Endothelial cell of umbilical vein (primary cell): ENCODE measurements around the gene MMP25. TPM values are rescaled to one million over a fixed set of nuclear protein-coding genes. Genes with fewer than 3 reads are reported as not detected.

Experiments used
- BruUV-seq: library from RNA; stranded (reverse); fragments of 400-500 nt; replicated peaks from 2 replicates; lab custom pipeline; 2021; lab: Mats Ljungman, UMichigan
- CTCF ChIA-PET: fragments of 300-600, 350-600 bp; sonication (Branson Sonifier 250); formaldehyde crosslinking; loops from one replicate; lab custom pipeline; 2021; ENCODE audit warnings: antibody characterized with exemption, inconsistent platforms; lab: Charles Lee
- POLR2A ChIA-PET: fragments of 300-600, 350-600 bp; sonication (Branson Sonifier 250); formaldehyde crosslinking; loops from one replicate; lab custom pipeline; 2021; ENCODE audit warnings: antibody characterized with exemption, inconsistent platforms; lab: Charles Lee
- DNase-seq: peaks from one replicate; pipeline ENCODE4 v3.0.0-alpha.2; 2011; ENCODE audit warnings: low read depth, low spot score
- FAIRE-seq: peaks from 2 replicates; lab custom pipeline; 2011; peaks lifted over from hg19 to GRCh38; lab: Jason Lieb, UNC
- H2AFZ ChIP-seq: 2 replicates; pipeline ENCODE4 v1.6.0; 2012; ENCODE audit warnings: low read depth, low read length, control low read depth, inconsistent platforms
- H3K27ac ChIP-seq: 2 replicates; pipeline ENCODE4 v1.5.1; 2011; ENCODE audit warnings: low read depth, mild to moderate bottlenecking, control low read depth, low read length, moderate library complexity; ENCODE audit not compliant: insufficient read depth
- H3K27me3 ChIP-seq, 2 experiments: 2 replicates each; pipeline versions ENCODE4 v1.6.0 to v1.6.1; 2011; ENCODE audit warnings: low read length in 2 of 2, mixed read lengths in 1 of 2; ENCODE audit not compliant: control insufficient read depth in 2 of 2, insufficient read depth in 2 of 2
- H3K36me3 ChIP-seq, 2 experiments: 2 replicates in 1 of 2; 3 replicates in 1 of 2; pipeline ENCODE4 v1.5.1; 2011; ENCODE audit warnings: low read length in 2 of 2, mild to moderate bottlenecking in 1 of 2, moderate library complexity in 1 of 2; ENCODE audit not compliant: control insufficient read depth in 2 of 2, insufficient read depth in 2 of 2; ENCODE audit errors: extremely low read depth in 1 of 2
- H3K4me1 ChIP-seq: 3 replicates; pipeline ENCODE4 v1.5.1; 2011; ENCODE audit warnings: mild to moderate bottlenecking, low read length; ENCODE audit not compliant: control insufficient read depth, insufficient read depth; ENCODE audit errors: extremely low read depth
- H3K4me2 ChIP-seq: 2 replicates; pipeline ENCODE4 v1.6.1; 2011; ENCODE audit warnings: low read length, control low read depth, mixed read lengths; ENCODE audit not compliant: insufficient read depth
- H3K4me3 ChIP-seq, 3 experiments: fragments of 200-600 bp in 1 of 3; sonication (generic), shearing (Covaris generic) in 1 of 3; replicated peaks in 1 of 3; 2 replicates each; pipeline ENCODE4 v1.5.1; 2011 to 2016; ENCODE audit warnings: control low read depth in 3 of 3, low read length in 3 of 3, mild to moderate bottlenecking in 2 of 3, inconsistent platforms in 1 of 3, low read depth in 1 of 3, moderate library complexity in 1 of 3; ENCODE audit not compliant: insufficient read depth in 1 of 3
- H3K79me2 ChIP-seq: 2 replicates; pipeline ENCODE4 v1.6.0; 2012; ENCODE audit warnings: low read length, inconsistent platforms; ENCODE audit not compliant: control insufficient read depth, insufficient read depth
- H3K9ac ChIP-seq: replicated peaks from 2 replicates; pipeline ENCODE3; 2011; ENCODE audit warnings: low read length, control low read depth; ENCODE audit not compliant: insufficient read depth; ENCODE audit errors: extremely low read depth
- H3K9me1 ChIP-seq: replicated peaks from 3 replicates; pipeline ENCODE4 v1.6.0; 2011; ENCODE audit warnings: mild to moderate bottlenecking, low read length; ENCODE audit not compliant: control insufficient read depth, insufficient read depth; ENCODE audit errors: extremely low read depth
- H3K9me3 ChIP-seq: replicated peaks from 2 replicates; pipeline ENCODE4 v1.5.1; 2012; ENCODE audit warnings: low read length, inconsistent platforms; ENCODE audit not compliant: control insufficient read depth, insufficient read depth
- H4K20me1 ChIP-seq: replicated peaks from 2 replicates; pipeline ENCODE3; 2011; ENCODE audit warnings: mild to moderate bottlenecking, low read length; ENCODE audit not compliant: control insufficient read depth, insufficient read depth; ENCODE audit errors: extremely low read depth
- EZH2 ChIP-seq: IDR thresholded peaks from 2 replicates; pipeline ENCODE4 v1.6.1; 2012; ENCODE audit warnings: borderline replicate concordance, low read depth, mild to moderate bottlenecking, moderate library complexity, low read length, inconsistent platforms; ENCODE audit not compliant: severe bottlenecking
- FOS ChIP-seq: IDR thresholded peaks from 2 replicates; pipeline ENCODE4 v1.6.1; 2011; ENCODE audit warnings: mild to moderate bottlenecking, low read length, moderate library complexity, borderline replicate concordance; ENCODE audit not compliant: insufficient read depth
- GATA2 ChIP-seq: IDR thresholded peaks from 2 replicates; pipeline ENCODE4 v1.7.0; 2011; ENCODE audit warnings: low read depth, mild to moderate bottlenecking, moderate library complexity, mixed read lengths, low read length; ENCODE audit not compliant: insufficient read length, insufficient read depth
- JUN ChIP-seq: IDR thresholded peaks from 2 replicates; pipeline ENCODE4 v1.6.1; 2011; ENCODE audit warnings: borderline replicate concordance, low read depth; ENCODE audit not compliant: insufficient read length, insufficient read depth
- MAX ChIP-seq: IDR thresholded peaks from 2 replicates; pipeline ENCODE4 v1.6.1; 2011; ENCODE audit not compliant: insufficient read depth, insufficient read length
- MYC ChIP-seq: IDR thresholded peaks from one replicate; pipeline ENCODE4 v1.6.1; 2011; ENCODE audit warnings: mild to moderate bottlenecking, low read depth, low read length
- POLR2AphosphoS5 ChIP-seq: IDR thresholded peaks from 2 replicates; pipeline ENCODE4 v1.6.1; 2012; ENCODE audit warnings: low read depth, mild to moderate bottlenecking, control low read depth, low read length, moderate library complexity; ENCODE audit not compliant: insufficient read depth
- dilution Hi-C: fragments of 300-500 bp; cut with MboI; formaldehyde crosslinking; loops from one replicate; pipeline ENCODE4 v1.15.0; 2019; ENCODE audit warnings: low sequenced_read_pairs; ENCODE audit not compliant: extremely low pct_ligation_motif_present
- intact Hi-C: fragments of 100-400 bp; cut with micrococcal nuclease; formaldehyde crosslinking; loops from one replicate; pipeline ENCODE4 v1.10.0; 2022
- polyA plus RNA-seq, 4 experiments: library from polyadenylated mRNA; depleted of rRNA in 3 of 4; stranded (reverse) in 3 of 4; unstranded in 1 of 4; fragments of >200 nt; gene quantifications; 2 replicates each; pipeline versions ENCODE4 v1.2.1 to v1.2.3, GENCODE V29; 2011 to 2012; ENCODE audit warnings: missing spikeins in 1 of 4
- total RNA-seq: library from RNA; stranded (reverse); gene quantifications from 2 replicates; pipeline ENCODE4 v1.2.3, GENCODE V29; 2021
- TF ChIP-seq, protein P1 (sequence below), 2 donors: IDR thresholded peaks; 1 replicate in 1 of 2; 2 replicates in 1 of 2; pipeline ENCODE4 v1.5.1; 2011; ENCODE audit warnings: low read length in 2 of 2, mild to moderate bottlenecking in 2 of 2, moderate library complexity in 2 of 2, control low read depth in 1 of 2, inconsistent platforms in 1 of 2, low read depth in 1 of 2; ENCODE audit not compliant: insufficient read depth in 1 of 2; ENCODE audit errors: extremely low read depth in 1 of 2

MMP25 gene
- total and polyA plus RNA-seq, 2 donors (not counting 3 experiments of a cell fraction or from before 2014, with no cell fraction given) = 0.08 to 0.35 TPM

DNA sequence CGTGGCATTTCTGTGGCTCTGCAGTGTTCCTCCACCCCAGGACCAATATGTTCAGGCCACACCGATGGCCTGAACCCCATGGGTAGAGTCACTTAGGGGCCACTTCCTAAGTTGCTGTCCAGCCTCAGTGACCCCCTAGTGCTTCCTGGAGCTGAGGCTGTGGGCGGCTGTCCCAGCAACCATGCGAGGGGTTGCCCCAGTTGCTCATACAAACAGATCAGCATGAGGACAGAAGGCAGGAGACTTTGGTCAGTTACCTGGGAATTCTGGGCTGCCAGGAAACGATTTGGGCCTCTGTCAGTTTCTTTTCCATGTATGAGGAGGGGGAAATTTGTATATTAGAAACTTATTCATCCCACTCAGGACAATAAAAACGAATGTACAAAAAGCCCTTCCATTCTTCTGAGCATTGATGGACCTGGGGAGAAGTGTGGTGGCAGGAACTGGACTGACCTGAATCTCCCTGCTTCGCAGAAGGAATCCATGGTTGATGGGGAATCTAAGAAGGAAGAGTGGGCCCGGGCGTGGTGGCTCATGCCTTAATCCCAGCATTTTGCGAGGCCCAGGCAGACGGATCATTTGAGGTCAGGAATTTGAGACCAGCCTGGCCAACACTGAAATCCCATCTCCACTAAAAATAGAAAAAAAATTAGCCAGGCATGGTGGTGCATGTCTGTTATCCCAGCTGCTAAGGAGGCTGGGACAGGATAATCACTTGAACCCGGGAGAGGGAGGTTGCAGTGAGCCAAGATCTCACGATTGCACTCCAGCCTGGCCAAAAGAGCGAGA, 14.2 kb downstream of the MMP25 start:
- Histone ChIP-seq H4K20me1 (no peaks in the 10 kb centered on the region), H3K36me3 (no peaks in the 10 kb centered on the region), H3K4me2 (no peak overlapping the region), H3K79me2 (no peaks in the 10 kb centered on the region), H2AFZ (no peak overlapping the region), H3K27me3 (no peaks in the 10 kb centered on the region), H3K27ac (no peak overlapping the region), H3K9me1 (no peaks in the 10 kb centered on the region), H3K4me3 (no peak overlapping the region), H3K9me3 (no peaks in the 10 kb centered on the region), H3K4me1 (peaks cover 19% of the 10 kb centered on the region), H3K9ac (no peak overlapping the region)
- ChIA-PET CTCF (interaction anchor here (0.9 to 2.6 kb wide), 8 partner anchors 23 to 74 kb away, joined by 3 to 113 read pairs (median 14); partner anchors contain the start of genes ZNF205 and ZNF213), POLR2A (interaction anchor here (2.1 kb wide), 1 partner anchor 70 kb away, joined by 5 read pairs; no protein-coding TSS in a partner anchor)
- no peak for TF ChIP-seq MAX
- TF ChIP-seq, protein P1, sequence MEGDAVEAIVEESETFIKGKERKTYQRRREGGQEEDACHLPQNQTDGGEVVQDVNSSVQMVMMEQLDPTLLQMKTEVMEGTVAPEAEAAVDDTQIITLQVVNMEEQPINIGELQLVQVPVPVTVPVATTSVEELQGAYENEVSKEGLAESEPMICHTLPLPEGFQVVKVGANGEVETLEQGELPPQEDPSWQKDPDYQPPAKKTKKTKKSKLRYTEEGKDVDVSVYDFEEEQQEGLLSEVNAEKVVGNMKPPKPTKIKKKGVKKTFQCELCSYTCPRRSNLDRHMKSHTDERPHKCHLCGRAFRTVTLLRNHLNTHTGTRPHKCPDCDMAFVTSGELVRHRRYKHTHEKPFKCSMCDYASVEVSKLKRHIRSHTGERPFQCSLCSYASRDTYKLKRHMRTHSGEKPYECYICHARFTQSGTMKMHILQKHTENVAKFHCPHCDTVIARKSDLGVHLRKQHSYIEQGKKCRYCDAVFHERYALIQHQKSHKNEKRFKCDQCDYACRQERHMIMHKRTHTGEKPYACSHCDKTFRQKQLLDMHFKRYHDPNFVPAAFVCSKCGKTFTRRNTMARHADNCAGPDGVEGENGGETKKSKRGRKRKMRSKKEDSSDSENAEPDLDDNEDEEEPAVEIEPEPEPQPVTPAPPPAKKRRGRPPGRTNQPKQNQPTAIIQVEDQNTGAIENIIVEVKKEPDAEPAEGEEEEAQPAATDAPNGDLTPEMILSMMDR (IDR thresholded peaks at IDR 0.05; ENCODE audit: extremely low read depth in 1 of 2, insufficient read depth in 1 of 2, low read depth in 1 of 2, low read length in 2 of 2) = no peak
- no peak for TF ChIP-seq GATA2
- TF ChIP-seq FOS = no peak
- TF ChIP-seq JUN = no peak
- TF ChIP-seq POLR2AphosphoS5 = no peak
- no peak for TF ChIP-seq EZH2
- TF ChIP-seq MYC = no peak
- no TSS peak for BruUV-seq
- dilution Hi-C loops (no loop called here), intact Hi-C loops (no loop called here)
- no peak for FAIRE-seq
- no peak for DNase-seq
